Measurements from ENCODE around the gene TGFBR3L. TPM values are rescaled to one million over a fixed set of nuclear protein-coding genes. Genes with fewer than 3 reads are reported as not detected.

Gene TGFBR3L
- total and polyA plus RNA-seq, 2 of the 4 experiments (the other 2 are of a cell fraction): 0.94 TPM; not detected in 1

GRCh38 chr19:7963566-7963965 is 48.9 kb downstream of the TGFBR3L start:
- Histone ChIP-seq H3K9me3 (ENCODE audit: control insufficient read depth, insufficient read depth, low read length) (no peaks in the 10 kb centered on the region), H3K79me1 (ENCODE audit: low read depth in 1 of 2, low read length in 2 of 2) (peaks cover 5 to 11% of the 10 kb centered on the region in 2 experiments; a peak in 3 of 4 replicates), H2BK5ac (ENCODE audit: low read depth, low read length, poor library complexity, severe bottlenecking) (no peak overlapping the region), H3K4me3 (ENCODE audit: insufficient read depth, low read depth, low read length) (no peak overlapping the region), H3K36me3 (ENCODE audit: control insufficient read depth, insufficient read depth, low read length) (peaks cover 62% of the 10 kb centered on the region), H3K9me1 (ENCODE audit: insufficient read depth, low read length) (no peaks in the 10 kb centered on the region), H3K56ac (ENCODE audit: extremely low read depth, insufficient read depth, low read length) (no peak overlapping the region), H2AK9ac (replicated peaks; ENCODE audit: low read depth, low read length, poor library complexity) (no peak overlapping the region), H3K27me3 (ENCODE audit: control insufficient read depth, insufficient read depth, low read length) (no peaks in the 10 kb centered on the region), H3K4me2 (ENCODE audit: low read depth, low read length) (no peak overlapping the region), H2AFZ (replicated peaks; ENCODE audit: low read length, poor library complexity) (no peak overlapping the region), H4K91ac (ENCODE audit: insufficient read depth, low read depth, low read length) (no peak overlapping the region), H3K18ac (ENCODE audit: low read depth, low read length) (no peak overlapping the region), H3K23ac (ENCODE audit: low read depth, low read length) (no peak overlapping the region), H4K8ac (ENCODE audit: low read depth in 2 of 2, low read length in 2 of 2) (no peak overlapping the region), H3K27ac (ENCODE audit: insufficient read depth, low read length) (no peak overlapping the region), H2BK120ac (ENCODE audit: low read depth, low read length) (no peak overlapping the region), H4K20me1 (ENCODE audit: insufficient read depth, low read length) (peaks cover 9% of the 10 kb centered on the region; the same call in 1 of the 2 replicates), H2BK15ac (ENCODE audit: low read depth, low read length) (no peak overlapping the region), H4K5ac (ENCODE audit: low read depth, low read length) (no peak overlapping the region), H3K9ac (ENCODE audit: low read depth, low read length) (no peak overlapping the region), H3K4ac (ENCODE audit: low read depth, low read length) (no peak overlapping the region), H3K4me1 (ENCODE audit: control insufficient read depth, insufficient read depth, low read length) (no peaks in the 10 kb centered on the region), H2AK5ac (ENCODE audit: low read depth, low read length) (no peak overlapping the region), H2BK20ac (ENCODE audit: low read depth, low read length) (no peak overlapping the region), H3K14ac (replicated peaks; ENCODE audit: low read depth, low read length) (no peak overlapping the region)
- DNase-seq (no peak), ATAC-seq (ENCODE audit: low read depth) (no peak)
- CTCF ChIA-PET: no interaction called here
- WGBS, 2 experiments (ENCODE audit: extremely low coverage in 2 of 2, insufficient read length in 1 of 2): 92% methylated on average over 20 of the region's 25 CpGs; no CpG with 5 or more reads in 1 of the 2 experiments
- POLR2A ChIA-PET (ENCODE audit: unreplicated experiment): no interaction called here
- dilution Hi-C loops (cut with HindIII; ENCODE audit: low sequenced_read_pairs, unreplicated experiment) (no loop called here), in situ Hi-C loops (cut with MboI; ENCODE audit: low sequenced_read_pairs) (no loop called here), intact Hi-C loops (cut with micrococcal nuclease) (no loop called here)
- TF ChIP-seq MAFK (IDR thresholded peaks at IDR 0.05; ENCODE audit: low read depth, low read length): no peak
- no peak for TF ChIP-seq SMC3 (IDR thresholded peaks at IDR 0.05; ENCODE audit: low read depth, low read length)
- no peak for TF ChIP-seq MXI1 (IDR thresholded peaks at IDR 0.05; ENCODE audit: borderline replicate concordance, low read depth, low read length)
- TF ChIP-seq RFX5 (IDR thresholded peaks at IDR 0.05; ENCODE audit: low read depth, low read length): no peak
- no peak for TF ChIP-seq MAZ (IDR thresholded peaks at IDR 0.05; ENCODE audit: borderline replicate concordance, low read depth, low read length)
- TF ChIP-seq FOS (IDR thresholded peaks at IDR 0.05; ENCODE audit: low read depth, low read length): no peak
- no TSS peak for BruUV-seq (replicated peaks)

All from IMR-90 (cell line).